Smooth muscle cell (in vitro differentiated cells): ENCODE results near the gene SYT6. TPM values are rescaled to one million over a fixed set of nuclear protein-coding genes. Genes with fewer than 3 reads are reported as not detected.

Source experiments
- DNase-seq: peaks from one replicate; lab custom pipeline; 2025; ENCODE audit not compliant: unreplicated experiment; lab: John Stamatoyannopoulos, UW
- H2AFZ ChIP-seq: fragments of 200-600 bp; sonication (generic); 2 replicates; pipeline ENCODE4 v1.6.0; 2016; ENCODE audit warnings: antibody characterized with exemption, low read depth, mild to moderate bottlenecking
- H3F3A ChIP-seq: fragments of 200-600 bp; sonication (generic); 2 replicates; pipeline ENCODE4 v1.6.0; 2017; ENCODE audit warnings: antibody characterized with exemption, low read depth
- H3K27ac ChIP-seq: fragments of 200-600 bp; sonication (generic); 2 replicates; pipeline ENCODE4 v1.5.1; 2016; ENCODE audit warnings: low read depth, mild to moderate bottlenecking
- H3K27me3 ChIP-seq: fragments of 200-600 bp; sonication (generic); 2 replicates; pipeline ENCODE4 v1.6.1; 2016; ENCODE audit warnings: low read depth, mild to moderate bottlenecking
- H3K36me3 ChIP-seq: fragments of 200-600 bp; sonication (generic); 2 replicates; pipeline ENCODE4 v1.5.1; 2016; ENCODE audit warnings: low read depth
- H3K4me1 ChIP-seq: fragments of 200-600 bp; sonication (generic); 2 replicates; pipeline ENCODE4 v1.5.1; 2016; ENCODE audit warnings: low read depth
- H3K4me2 ChIP-seq: fragments of 200-600 bp; sonication (generic); 2 replicates; pipeline ENCODE4 v1.6.0; 2016; ENCODE audit warnings: mild to moderate bottlenecking
- H3K4me3 ChIP-seq: fragments of 200-600 bp; sonication (generic); 2 replicates; pipeline ENCODE4 v1.5.1; 2016; ENCODE audit warnings: mild to moderate bottlenecking
- H3K79me2 ChIP-seq: fragments of 200-600 bp; sonication (generic); 2 replicates; pipeline ENCODE4 v1.6.0; 2016; ENCODE audit warnings: low read depth, mild to moderate bottlenecking
- H3K9ac ChIP-seq: fragments of 200-600 bp; sonication (generic); 2 replicates; pipeline ENCODE4 v1.6.0; 2016; ENCODE audit warnings: low read depth
- H3K9me3 ChIP-seq: fragments of 200-600 bp; sonication (generic); replicated peaks from 2 replicates; pipeline ENCODE4 v1.5.1; 2016; ENCODE audit warnings: low read depth
- H4K20me1 ChIP-seq: fragments of 200-600 bp; sonication (generic); 2 replicates; pipeline ENCODE4 v1.6.0; 2016; ENCODE audit warnings: low read depth
- CTCF ChIP-seq: fragments of 200-600 bp; sonication (generic); IDR thresholded peaks from 2 replicates; pipeline ENCODE4 v1.5.1; 2017; ENCODE audit warnings: borderline replicate concordance, mild to moderate bottlenecking, antibody characterized with exemption; ENCODE audit not compliant: insufficient read depth, poor library complexity, severe bottlenecking
- WGBS: methylation state at CpG from one replicate; pipeline ENCODE4 v1.1.7; 2016; ENCODE audit warnings: low lambda C conversion rate; 5-methylcytosine and 5-hydroxymethylcytosine counted together
- polyA plus RNA-seq: library from polyadenylated mRNA; unstranded; fragments of >200 nt; fragmentation: Nextera tagmentation; extraction: Ambion mirVana; gene quantifications from 2 replicates; pipeline ENCODE4 v1.2.1, GENCODE V29; 2016
- total RNA-seq: library from RNA; depleted of rRNA; stranded (reverse); fragments of >200 nt; gene quantifications from 2 replicates; pipeline ENCODE4 v1.2.3, GENCODE V29; 2014

SYT6 gene
- total and polyA plus RNA-seq, 2 experiments from 2014 or later = not detected

GRCh38 chr1:114150016-114150415 is 3.7 kb downstream of the SYT6 start:
- DNase-seq = no peak
- no peaks in the 10 kb centered on the region for H3K79me2 ChIP-seq
- H4K20me1 ChIP-seq = no peaks in the 10 kb centered on the region
- no peaks in the 10 kb centered on the region for H3K9me3 ChIP-seq
- no peak overlapping the region for H3K9ac ChIP-seq
- WGBS = 43% methylated on average over 2 of the region's 2 CpGs
- peaks cover 7% of the 10 kb centered on the region for H3F3A ChIP-seq
- no peak for TF ChIP-seq CTCF
- H3K36me3 ChIP-seq = no peaks in the 10 kb centered on the region
- no peak overlapping the region for H3K4me2 ChIP-seq
- H3K27ac ChIP-seq = no peak overlapping the region
- peaks cover 6% of the 10 kb centered on the region for H3K4me1 ChIP-seq
- H3K4me3 ChIP-seq = no peak overlapping the region
- H2AFZ ChIP-seq = no peak overlapping the region
- H3K27me3 ChIP-seq = peaks cover 68% of the 10 kb centered on the region

DNA sequence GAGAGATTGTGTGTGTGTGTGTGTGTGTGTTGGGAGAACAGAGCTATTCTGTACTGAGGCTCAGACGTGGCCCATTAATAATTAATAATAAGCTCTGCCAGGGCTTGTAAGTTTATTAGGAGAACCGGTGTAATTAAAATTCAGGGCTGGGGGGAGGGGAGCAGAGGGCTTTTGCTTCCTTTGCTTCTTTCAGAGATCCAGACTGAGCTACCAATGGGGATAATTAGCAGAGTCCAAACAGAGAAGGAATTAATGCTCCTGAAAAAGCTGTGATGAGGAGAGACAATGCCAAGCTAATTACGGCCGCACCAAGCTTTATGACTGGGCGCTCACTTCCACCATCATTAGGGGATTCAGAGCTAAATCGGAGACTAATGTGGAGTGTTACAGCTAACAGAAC is 4.5 kb downstream of the SYT6 start:
- Histone ChIP-seq H3K27me3 (peaks cover 60% of the 10 kb centered on the region), H3K4me3 (no peak overlapping the region), H3K9ac (no peak overlapping the region), H3K9me3 (no peaks in the 10 kb centered on the region), H3K36me3 (no peaks in the 10 kb centered on the region), H3K79me2 (no peaks in the 10 kb centered on the region), H2AFZ (no peak overlapping the region), H3K27ac (no peak overlapping the region), H3F3A (peaks cover 7% of the 10 kb centered on the region), H4K20me1 (no peaks in the 10 kb centered on the region), H3K4me2 (no peak overlapping the region), H3K4me1 (peaks cover 6% of the 10 kb centered on the region)
- 87% methylated on average over 6 of the region's 6 CpGs for WGBS
- DNase-seq = no peak
- TF ChIP-seq CTCF = no peak

- no peak overlapping the region for H3K4me3 ChIP-seq
- H3K79me2 ChIP-seq = no peaks in the 10 kb centered on the region
- TF ChIP-seq CTCF = no peak
- H3K36me3 ChIP-seq = no peaks in the 10 kb centered on the region
- H3F3A ChIP-seq = peaks cover 7% of the 10 kb centered on the region
- 75% methylated on average over 2 of the region's 2 CpGs for WGBS
- no peaks in the 10 kb centered on the region for H3K9me3 ChIP-seq
- no peak overlapping the region for H3K9ac ChIP-seq
- no peaks in the 10 kb centered on the region for H4K20me1 ChIP-seq
- H2AFZ ChIP-seq = no peak overlapping the region
- H3K27ac ChIP-seq = no peak overlapping the region
- DNase-seq = no peak
- H3K27me3 ChIP-seq = peaks cover 25% of the 10 kb centered on the region
- no peak overlapping the region for H3K4me2 ChIP-seq
- H3K4me1 ChIP-seq = no peaks in the 10 kb centered on the region
Observed at GRCh38 chr1:114145504-114146151, 8.0 kb downstream of the SYT6 start.

DNA sequence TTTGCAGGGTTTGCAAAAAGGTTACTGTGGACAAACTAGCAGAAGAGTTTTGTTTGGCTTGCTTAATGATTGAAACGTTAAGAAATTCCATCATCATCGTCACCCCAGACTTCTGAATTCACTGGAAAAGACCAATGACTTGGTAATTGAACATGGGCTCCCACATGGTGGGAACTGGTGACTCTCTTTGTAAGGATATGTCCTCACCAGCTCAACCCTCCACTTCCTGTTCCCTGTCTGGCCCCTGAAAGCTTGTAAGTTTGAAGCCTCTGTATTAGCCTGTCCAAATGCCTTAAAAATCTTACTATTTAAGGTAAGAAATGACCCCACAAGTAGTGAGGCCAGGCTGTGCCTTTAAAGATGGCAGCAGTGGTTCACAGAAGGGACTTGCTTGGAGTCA is 9.7 kb downstream of the SYT6 start:
- 89% methylated on average over 2 of the region's 2 CpGs for WGBS
- H3K4me3 ChIP-seq = no peak overlapping the region
- no peaks in the 10 kb centered on the region for H4K20me1 ChIP-seq

More for the DNA sequence above, 9.7 kb downstream of the SYT6 start:
- H3K79me2 ChIP-seq = no peaks in the 10 kb centered on the region
- H3K27me3 ChIP-seq = peaks cover 8% of the 10 kb centered on the region
- H3K4me2 ChIP-seq = no peak overlapping the region
- no peak overlapping the region for H3K9ac ChIP-seq
- no peak overlapping the region for H2AFZ ChIP-seq
- H3F3A ChIP-seq = no peaks in the 10 kb centered on the region
- no peaks in the 10 kb centered on the region for H3K36me3 ChIP-seq
- H3K4me1 ChIP-seq = no peaks in the 10 kb centered on the region
- H3K9me3 ChIP-seq = no peaks in the 10 kb centered on the region
- DNase-seq = no peak
- H3K27ac ChIP-seq = no peak overlapping the region
- TF ChIP-seq CTCF = no peak
